PFSK-1 (cell line): ENCODE results near the gene NAALADL1.

Experiments
- FOXP2 ChIP-seq: optimal IDR thresholded peaks from 2 replicates; pipeline ENCODE3; 2011; ENCODE audit warnings: borderline replicate concordance, control low read depth, inconsistent platforms; ENCODE audit not compliant: insufficient read depth; ENCODE audit errors: extremely low read length, extremely low read depth
- POLR2AphosphoS5 ChIP-seq: IDR thresholded peaks from 2 replicates; pipeline ENCODE4 v1.6.1; 2012; ENCODE audit warnings: low read depth, mild to moderate bottlenecking, control low read depth, low read length, moderate library complexity
- REST ChIP-seq, 2 experiments: IDR thresholded peaks; 2 replicates each; pipeline versions ENCODE4 v1.6.1 to v1.8.0; 2011 to 2012; ENCODE audit warnings: low read depth in 2 of 2, low read length in 2 of 2, control low read depth in 1 of 2, inconsistent platforms in 1 of 2, mild to moderate bottlenecking in 1 of 2, moderate library complexity in 1 of 2; ENCODE audit not compliant: insufficient read depth in 1 of 2
- SIN3A ChIP-seq: IDR thresholded peaks from 2 replicates; pipeline ENCODE4 v1.6.1; 2012; ENCODE audit warnings: mild to moderate bottlenecking, low read length, moderate library complexity, borderline replicate concordance; ENCODE audit not compliant: insufficient read depth
- TAF1 ChIP-seq: IDR thresholded peaks from 2 replicates; pipeline ENCODE4 v1.6.1; 2012; ENCODE audit warnings: low read length, control low read depth, borderline replicate concordance; ENCODE audit not compliant: insufficient read depth

Gene NAALADL1

GRCh38 chr11:65047581-65048422 is 10.6 kb downstream of the NAALADL1 start:
- no peak for TF ChIP-seq SIN3A
- no peak for TF ChIP-seq TAF1
- TF ChIP-seq REST (IDR thresholded peaks at IDR 0.05; ENCODE audit: insufficient read depth in 1 of 2, low read depth in 2 of 2, low read length in 2 of 2) = no peak
- TF ChIP-seq POLR2AphosphoS5 = no peak
- TF ChIP-seq FOXP2 = no peak

GRCh38 chr11:65045728-65046127 is 12.6 kb downstream of the NAALADL1 start:
- no peak for TF ChIP-seq SIN3A
- TF ChIP-seq POLR2AphosphoS5 = no peak
- TF ChIP-seq FOXP2 = no peak
- TF ChIP-seq REST (IDR thresholded peaks at IDR 0.05; ENCODE audit: insufficient read depth in 1 of 2, low read depth in 2 of 2, low read length in 2 of 2) = no peak
- TF ChIP-seq TAF1 = no peak

DNA sequence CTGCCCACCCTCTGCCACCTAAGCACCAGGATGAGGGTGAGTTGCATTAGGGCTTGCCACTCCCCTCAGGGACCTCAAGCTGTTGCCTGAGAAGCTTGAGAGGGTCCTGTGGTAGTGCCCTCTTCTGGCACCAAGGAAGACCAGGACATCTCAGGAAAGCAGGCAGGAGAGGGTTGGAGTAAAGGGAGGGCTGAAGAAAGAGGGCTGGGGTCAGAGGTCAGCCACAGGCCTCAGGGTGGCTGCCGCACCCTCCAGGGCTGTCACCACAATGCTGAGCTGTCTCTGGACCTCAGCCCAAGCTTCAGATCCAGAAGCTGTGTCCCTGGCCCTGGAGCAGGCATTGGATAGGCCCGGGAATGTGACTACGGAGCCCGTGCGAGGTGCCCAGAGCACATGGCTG is 13.3 kb downstream of the NAALADL1 start:
- no peak for TF ChIP-seq SIN3A
- TF ChIP-seq TAF1 = no peak
- TF ChIP-seq POLR2AphosphoS5 = no peak
- TF ChIP-seq REST (IDR thresholded peaks at IDR 0.05; ENCODE audit: insufficient read depth in 1 of 2, low read depth in 2 of 2, low read length in 2 of 2) = no peak
- TF ChIP-seq FOXP2 = no peak

- TF ChIP-seq FOXP2 (no peak), TAF1 (no peak), POLR2AphosphoS5 (peak; percentile 64; the same call in 1 of the 2 replicates)
Observed at GRCh38 chr11:65043881-65044501, 14.4 kb downstream of the NAALADL1 start.

- TF ChIP-seq POLR2AphosphoS5 (no peak), SIN3A (no peak), FOXP2 (no peak)
Observed at GRCh38 chr11:65042891-65043290, 15.5 kb downstream of the NAALADL1 start.

GRCh38 chr11:65040847-65041622 is 17.3 kb downstream of the NAALADL1 start, which contains the start of gene SAC3D1:
Gene SAC3D1 (plus strand): TSS chr11:65041210. CDS start chr11:65041293, 83 bp downstream.
- peak; percentile 58 for TF ChIP-seq FOXP2
- TF ChIP-seq TAF1 = peak; percentile 53; the same call in 1 of the 2 replicates
- no peak for TF ChIP-seq REST (IDR thresholded peaks at IDR 0.05; ENCODE audit: insufficient read depth in 1 of 2, low read depth in 2 of 2, low read length in 2 of 2)
- 0 out of 2 replicates have a peak, but pooled peaks have one; percentile 34 for TF ChIP-seq SIN3A
- TF ChIP-seq POLR2AphosphoS5 = peak; percentile 78; the same call in 1 of the 2 replicates
